ENCODE results near the gene SLC22A25. TPM values are rescaled to one million over a fixed set of nuclear protein-coding genes. Genes with fewer than 3 reads are reported as not detected.
"Not testable (repeated sequence)": the region's sequence is repeated elsewhere in the genome, so short reads cannot be mapped to it uniquely, and the experiment has no call there.

The SLC22A25 gene
- not detected in 2 replicates for total RNA-seq

DNA sequence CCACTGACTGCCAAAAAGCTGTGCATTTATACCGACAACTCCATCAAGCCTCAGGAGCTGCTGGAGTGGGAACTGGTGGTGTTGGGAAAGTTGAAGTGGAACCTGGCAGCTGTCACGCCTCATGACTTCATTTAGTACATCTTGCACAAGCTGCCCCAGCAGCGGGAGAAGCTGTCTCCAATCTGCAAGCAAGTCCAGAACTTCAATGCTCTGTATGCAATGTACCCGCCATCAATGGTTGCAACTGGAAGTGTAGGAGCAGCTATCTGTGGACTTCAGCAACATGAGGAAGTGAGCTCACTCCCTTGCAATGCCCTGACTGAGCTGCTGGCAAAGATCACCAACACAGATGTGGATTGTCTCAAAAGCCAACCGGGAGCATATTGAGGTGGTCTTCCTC is at the start of gene SLC22A25:
SLC22A25 (minus strand) TSS at position 67 of the 400 bp plus-strand sequence. CDS start 13,947 bp downstream, outside the sequence.
- peak in 1 of 2 donors; percentile 54 for DNase-seq (ENCODE audit: low read depth in 2 of 2)

DNA sequence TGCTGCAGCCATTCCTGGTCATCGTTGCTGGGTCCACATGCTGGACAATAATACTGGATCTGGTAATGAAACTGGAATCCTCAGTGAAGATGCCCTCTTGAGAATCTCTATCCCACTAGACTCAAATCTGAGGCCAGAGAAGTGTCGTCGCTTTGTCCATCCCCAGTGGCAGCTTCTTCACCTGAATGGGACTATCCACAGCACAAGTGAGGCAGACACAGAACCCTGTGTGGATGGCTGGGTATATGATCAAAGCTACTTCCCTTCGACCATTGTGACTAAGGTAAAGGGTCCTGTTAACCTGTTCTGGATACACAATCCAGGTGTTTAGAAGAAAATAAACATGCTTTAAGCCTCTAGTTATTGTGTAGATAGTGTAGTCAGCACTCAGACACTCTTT is 46.9 kb upstream of the SLC22A25 start:
- DNase-seq (ENCODE audit: low read depth in 2 of 2), result no peak

GRCh38 chr11:63289658-63290057 is 46.3 kb upstream of the SLC22A25 start:
- DNase-seq (ENCODE audit: low read depth in 2 of 2), result no peak

DNA sequence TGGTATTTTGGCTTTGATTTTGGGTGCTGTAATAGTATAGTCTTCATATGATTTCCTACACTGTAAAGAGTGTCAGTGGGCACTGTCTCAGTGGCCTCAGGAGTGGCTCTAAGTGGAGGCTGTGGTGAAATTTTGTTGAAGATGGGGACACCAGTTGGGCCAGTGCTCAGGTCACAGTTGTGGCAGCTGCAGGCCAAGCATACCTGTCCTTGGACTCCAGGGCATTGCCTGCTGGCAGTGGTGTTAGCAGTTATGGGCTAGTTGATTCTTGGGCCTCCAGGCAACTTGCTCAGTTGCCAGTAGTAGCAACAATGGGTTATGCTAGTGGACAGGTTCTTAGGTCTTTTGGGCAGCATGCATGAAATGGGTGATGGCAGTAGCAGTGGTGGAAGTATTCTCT is 39.2 kb upstream of the SLC22A25 start:
- DNase-seq (ENCODE audit: low read depth in 2 of 2), result no peak

GRCh38 chr11:63280920-63281319 is 37.5 kb upstream of the SLC22A25 start:
- DNase-seq (ENCODE audit: low read depth in 2 of 2), result no peak

DNA sequence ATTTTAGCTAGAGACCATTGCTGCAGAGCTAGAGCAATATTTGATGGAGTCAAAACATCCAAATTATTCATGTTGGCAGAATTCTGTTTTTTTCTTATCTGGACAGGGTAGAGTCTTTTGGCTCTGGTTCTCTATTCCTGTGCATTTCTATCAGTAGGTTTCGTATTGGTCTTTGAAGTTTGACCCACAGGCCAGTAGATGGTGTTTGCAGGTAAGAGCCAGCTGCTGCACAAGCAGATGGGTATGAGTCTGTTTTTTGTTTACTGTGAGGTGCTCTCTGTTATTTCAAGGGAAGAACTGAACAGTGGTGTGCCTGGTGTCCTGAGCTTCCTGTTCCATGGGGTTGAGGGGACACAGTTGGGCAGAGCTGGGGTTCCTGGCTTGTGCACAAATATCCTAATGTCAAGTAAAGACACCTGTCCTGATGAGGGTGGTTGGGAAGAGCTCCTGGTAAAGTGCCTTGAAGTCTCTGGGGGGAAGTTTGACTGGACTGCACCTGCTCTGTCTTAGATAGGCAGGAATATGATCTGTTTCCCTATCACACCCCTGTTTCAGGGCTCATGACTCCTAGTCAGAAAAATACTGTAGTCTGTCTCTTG is 34.0 kb upstream of the SLC22A25 start:
- peak in 1 of 2 donors; percentile 38 for DNase-seq (ENCODE audit: low read depth in 2 of 2)

DNA sequence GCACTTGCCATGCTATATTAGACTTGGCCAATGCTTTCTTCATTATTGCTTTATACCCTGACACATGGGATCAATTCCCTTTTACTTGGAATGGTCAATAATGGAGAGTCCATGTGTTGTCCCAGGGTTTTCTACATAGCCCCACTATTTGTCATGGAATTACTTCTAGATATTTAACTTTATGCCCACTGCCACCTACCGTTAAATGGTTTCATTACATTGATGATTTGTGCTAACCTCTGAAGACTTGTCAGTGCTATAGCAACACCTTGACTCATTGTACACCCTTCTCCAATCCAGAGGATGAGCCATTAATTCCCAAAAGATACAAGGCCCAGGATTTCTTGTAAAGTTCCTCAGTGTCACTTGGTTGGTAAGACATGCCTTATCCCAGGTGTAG is 31.4 kb upstream of the SLC22A25 start:
- peak; percentile 6 to 20 for DNase-seq (ENCODE audit: low read depth in 2 of 2)

DNA sequence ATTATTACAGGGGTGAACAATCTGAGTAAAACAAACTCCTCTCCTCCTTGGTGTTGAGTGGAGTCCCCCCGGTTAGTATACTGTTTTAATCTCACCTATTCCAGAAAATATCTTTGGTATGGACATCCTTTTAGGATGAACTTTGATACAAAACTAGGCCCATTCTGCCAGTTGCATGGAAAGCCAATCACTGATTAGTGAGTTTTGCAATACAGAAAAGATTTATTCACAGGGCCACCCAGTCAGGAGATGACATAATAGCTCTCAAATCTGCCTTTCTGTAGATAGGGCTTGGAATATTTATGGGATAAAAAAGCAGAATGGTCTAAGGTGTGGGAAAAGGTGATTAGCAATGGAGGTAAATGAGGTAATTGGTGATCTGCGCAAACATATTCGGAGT is 30.3 kb upstream of the SLC22A25 start:
- DNase-seq (ENCODE audit: low read depth in 2 of 2), result no peak

DNA sequence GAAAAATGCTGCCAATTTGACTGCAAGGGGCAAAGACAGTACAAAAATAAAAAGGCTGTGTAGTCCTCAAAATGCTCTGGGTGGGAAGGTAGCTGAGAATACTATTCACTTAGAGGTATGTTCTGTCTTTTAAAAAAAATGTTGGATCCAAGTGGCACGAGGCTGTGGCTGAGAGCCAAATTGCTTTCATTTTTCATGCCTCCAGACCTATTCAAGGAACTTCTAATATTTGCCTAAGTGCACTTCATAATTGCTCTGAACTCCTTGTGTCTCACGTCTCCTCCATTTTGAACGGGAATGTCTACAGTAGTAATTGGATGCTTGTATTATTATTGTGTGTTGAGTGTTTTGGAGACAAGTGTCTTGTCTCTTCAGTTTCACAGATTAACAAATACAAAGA is 19.1 kb upstream of the SLC22A25 start:
- no peak for DNase-seq (ENCODE audit: low read depth in 2 of 2)

DNA sequence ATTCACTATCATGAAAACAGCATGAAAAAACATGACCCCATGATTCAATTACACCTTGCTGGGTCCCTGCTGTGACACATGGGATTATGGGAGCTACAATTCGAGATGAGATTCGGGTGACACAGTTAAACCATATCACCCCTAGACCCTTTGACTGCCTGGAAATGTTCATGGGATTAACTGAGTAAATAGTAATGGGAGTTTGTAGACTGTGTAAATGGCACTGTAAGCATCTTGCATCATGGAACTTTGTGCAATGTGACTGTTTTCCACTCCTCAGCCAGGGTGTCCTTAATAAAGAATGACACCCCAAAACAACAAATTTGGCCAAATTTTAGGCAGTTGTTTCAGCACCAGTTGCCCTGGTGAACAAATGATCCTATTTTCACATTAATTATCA is 7.9 kb upstream of the SLC22A25 start:
- no peak for DNase-seq (ENCODE audit: low read depth in 2 of 2)

- DNase-seq (ENCODE audit: low read depth in 2 of 2), result no peak
Measured at GRCh38 chr11:63250162-63251050, 7.0 kb upstream of the SLC22A25 start.

- DNase-seq (ENCODE audit: low read depth in 2 of 2), result no peak
Measured at GRCh38 chr11:63248966-63249365, 5.6 kb upstream of the SLC22A25 start.

- DNase-seq (ENCODE audit: low read depth in 2 of 2), result not testable (repeated sequence)
Measured at GRCh38 chr11:63247237-63248002, 4.0 kb upstream of the SLC22A25 start.

DNA sequence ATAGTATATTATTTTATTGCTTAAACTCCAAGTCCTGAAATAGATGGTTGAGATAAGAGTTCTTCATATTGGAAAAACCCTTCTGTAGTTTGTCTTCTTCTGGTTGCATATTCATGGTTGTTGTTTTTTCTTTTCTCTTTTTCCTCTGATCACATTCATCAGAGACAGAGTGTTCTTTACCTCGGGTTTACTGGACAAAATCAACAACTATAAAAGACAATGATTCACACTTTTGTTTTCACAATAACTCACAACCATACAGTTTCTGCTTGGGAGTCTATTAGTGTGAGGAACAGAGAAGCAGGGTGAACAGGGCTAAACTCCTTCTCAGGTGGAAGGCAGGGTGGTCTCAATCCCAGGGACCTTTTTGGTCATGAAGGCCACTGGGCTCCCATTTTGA is 2.6 kb upstream of the SLC22A25 start:
- no peak for DNase-seq (ENCODE audit: low read depth in 2 of 2)

GRCh38 chr11:63244862-63245261 is 1.5 kb upstream of the SLC22A25 start:
- no peak for DNase-seq (ENCODE audit: low read depth in 2 of 2)

DNA sequence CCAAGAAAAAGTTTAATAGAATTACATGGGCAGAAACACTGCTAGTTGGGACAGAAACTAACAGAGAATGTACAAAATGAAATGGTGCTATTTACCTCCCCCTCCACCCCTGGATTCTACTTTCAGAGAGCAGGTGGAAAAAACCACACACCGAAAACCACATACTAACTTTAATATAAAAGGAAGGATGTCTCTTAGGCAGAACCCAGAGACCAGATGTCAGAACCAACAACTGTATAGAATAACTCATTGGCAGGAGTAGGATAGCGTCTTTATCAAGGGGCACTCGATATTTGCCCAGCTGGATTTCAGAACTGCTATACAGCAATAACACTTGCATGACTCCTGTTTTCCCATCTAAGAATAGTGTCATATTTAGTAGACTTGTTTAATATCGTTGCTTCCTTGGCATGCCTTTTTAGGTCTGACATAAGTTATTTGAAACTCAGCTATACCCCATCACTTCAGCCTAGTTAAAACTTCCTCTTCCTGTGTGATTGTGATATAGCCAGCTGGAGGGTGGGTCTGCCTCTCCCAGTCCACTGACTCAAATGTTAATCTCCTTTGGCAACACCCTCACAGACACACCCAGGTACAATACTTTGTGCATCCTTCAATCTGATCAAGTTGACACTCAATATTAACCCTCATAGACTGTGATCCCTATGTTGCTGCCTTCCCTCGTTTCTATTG is 1.2 kb downstream of the SLC22A25 start:
- DNase-seq (ENCODE audit: low read depth in 2 of 2), result no peak

- DNase-seq (ENCODE audit: low read depth in 2 of 2), result no peak
Measured at GRCh38 chr11:63240791-63241379, 2.5 kb downstream of the SLC22A25 start.

DNA sequence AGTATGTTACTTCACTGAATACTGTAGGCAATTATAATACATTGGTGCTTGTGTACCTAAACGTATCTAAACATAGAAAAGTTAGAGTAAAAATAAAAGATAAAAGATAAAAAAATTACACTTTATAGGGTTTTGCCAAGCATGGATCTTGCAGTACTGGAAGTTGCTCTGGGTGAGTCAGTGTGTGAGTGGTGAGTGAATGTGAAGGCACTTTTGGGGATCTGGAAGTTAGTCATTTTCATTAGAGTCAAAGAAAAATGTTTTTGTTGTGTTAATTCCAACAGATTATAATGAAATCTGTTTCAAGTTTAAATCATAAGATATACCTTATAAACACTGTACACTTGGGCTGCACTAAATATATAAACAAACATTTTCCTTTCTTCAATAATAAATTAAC is 3.3 kb downstream of the SLC22A25 start:
- DNase-seq (ENCODE audit: low read depth in 2 of 2), result peak in 1 of 2 donors; percentile 8

GRCh38 chr11:63239254-63239653 is 4.1 kb downstream of the SLC22A25 start:
- DNase-seq (ENCODE audit: low read depth in 2 of 2), result no peak

DNA sequence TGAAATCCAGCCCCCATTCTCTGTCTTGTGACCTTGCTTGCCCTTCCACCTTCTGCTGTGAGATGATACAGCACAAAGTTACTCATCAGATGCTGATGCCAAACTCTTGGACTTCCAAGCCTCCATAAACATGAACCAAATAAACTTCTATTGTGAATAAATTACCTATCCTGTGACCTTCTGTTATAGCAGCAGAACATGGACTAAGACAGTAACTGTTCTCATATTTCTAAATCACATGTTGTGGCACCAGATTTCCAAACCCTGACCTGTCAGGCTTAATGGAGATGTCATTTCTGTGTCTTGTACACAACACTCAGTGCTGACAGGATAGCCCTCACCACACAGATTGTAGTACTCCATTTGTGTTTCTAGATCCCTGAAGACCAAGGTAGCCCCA is 6.0 kb downstream of the SLC22A25 start:
- DNase-seq (ENCODE audit: low read depth in 2 of 2), result no peak

All from lung microvascular endothelial cell (primary cell).